Measurements from ENCODE around the gene PAK1. TPM values are rescaled to one million over a fixed set of nuclear protein-coding genes. Genes with fewer than 3 reads are reported as not detected.

The PAK1 gene
- total and polyA plus RNA-seq, 2 of the 4 experiments (the other 2 are of a cell fraction), result 34.3 to 60.6 TPM

- Histone ChIP-seq H3K4me2 (ENCODE audit: low read depth, low read length) (no peak overlapping the region), H2BK120ac (ENCODE audit: low read depth, low read length) (no peak overlapping the region), H2AFZ (replicated peaks; ENCODE audit: low read length, poor library complexity) (no peak overlapping the region), H3K27me3 (ENCODE audit: control insufficient read depth, insufficient read depth, low read length) (peaks cover 15% of the 10 kb centered on the region), H3K4me3 (ENCODE audit: insufficient read depth, low read depth, low read length) (no peak overlapping the region), H3K9ac (ENCODE audit: low read depth, low read length) (no peak overlapping the region), H3K36me3 (ENCODE audit: control insufficient read depth, insufficient read depth, low read length) (no peaks in the 10 kb centered on the region), H3K56ac (ENCODE audit: extremely low read depth, insufficient read depth, low read length) (no peak overlapping the region), H4K20me1 (ENCODE audit: insufficient read depth, low read length) (no peaks in the 10 kb centered on the region), H2BK5ac (ENCODE audit: low read depth, low read length, poor library complexity, severe bottlenecking) (no peak overlapping the region), H3K14ac (replicated peaks; ENCODE audit: low read depth, low read length) (no peak overlapping the region), H3K4ac (ENCODE audit: low read depth, low read length) (no peak overlapping the region), H3K9me3 (ENCODE audit: control insufficient read depth, insufficient read depth, low read length) (no peaks in the 10 kb centered on the region), H2BK20ac (ENCODE audit: low read depth, low read length) (no peak overlapping the region), H3K23ac (ENCODE audit: low read depth, low read length) (no peak overlapping the region), H4K8ac (ENCODE audit: low read depth in 2 of 2, low read length in 2 of 2) (no peak overlapping the region), H2BK15ac (ENCODE audit: low read depth, low read length) (no peak overlapping the region), H2AK5ac (ENCODE audit: low read depth, low read length) (no peak overlapping the region), H3K79me1 (ENCODE audit: low read depth in 1 of 2, low read length in 2 of 2) (no peaks in the 10 kb centered on the region), H2AK9ac (replicated peaks; ENCODE audit: low read depth, low read length, poor library complexity) (no peak overlapping the region), H4K91ac (ENCODE audit: insufficient read depth, low read depth, low read length) (no peak overlapping the region), H3K18ac (ENCODE audit: low read depth, low read length) (no peak overlapping the region), H3K9me1 (ENCODE audit: insufficient read depth, low read length) (no peaks in the 10 kb centered on the region), H3K4me1 (ENCODE audit: control insufficient read depth, insufficient read depth, low read length) (no peaks in the 10 kb centered on the region), H3K27ac (ENCODE audit: insufficient read depth, low read length) (no peak overlapping the region), H4K5ac (ENCODE audit: low read depth, low read length) (no peak overlapping the region)
- no peak for DNase-seq
- dilution Hi-C loops (cut with HindIII; ENCODE audit: low sequenced_read_pairs, unreplicated experiment), result no loop called here
- intact Hi-C loops (cut with micrococcal nuclease), result no loop called here
- in situ Hi-C loops (cut with MboI; ENCODE audit: low sequenced_read_pairs), result no loop called here
- CTCF ChIA-PET, result no interaction called here
- no peak for ATAC-seq (ENCODE audit: low read depth)
- no CpG with 5 or more reads among the region's 1 CpG for WGBS, 2 experiments (ENCODE audit: extremely low coverage in 2 of 2, insufficient read length in 1 of 2)
- TF ChIP-seq RAD21 (IDR thresholded peaks at IDR 0.05; ENCODE audit: low read length), result no peak
- no peak for TF ChIP-seq RCOR1 (IDR thresholded peaks at IDR 0.05; ENCODE audit: insufficient replicate concordance, low read length)
- no peak for TF ChIP-seq MAFK (IDR thresholded peaks at IDR 0.05; ENCODE audit: low read depth, low read length)
- no peak for TF ChIP-seq MXI1 (IDR thresholded peaks at IDR 0.05; ENCODE audit: borderline replicate concordance, low read depth, low read length)
- TF ChIP-seq POLR2A (IDR thresholded peaks at IDR 0.05; ENCODE audit: low read depth, low read length), result no peak
- no peak for TF ChIP-seq RFX5 (IDR thresholded peaks at IDR 0.05; ENCODE audit: low read depth, low read length)
- no peak for TF ChIP-seq BHLHE40 (IDR thresholded peaks at IDR 0.05; ENCODE audit: low read depth, low read length)
- no peak for TF ChIP-seq FOS (IDR thresholded peaks at IDR 0.05; ENCODE audit: low read depth, low read length)
- TF ChIP-seq MAZ (IDR thresholded peaks at IDR 0.05; ENCODE audit: borderline replicate concordance, low read depth, low read length), result no peak
- TF ChIP-seq USF2 (IDR thresholded peaks at IDR 0.05; ENCODE audit: low read depth, low read length), result no peak
- TF ChIP-seq CTCF (conservative IDR thresholded peaks at IDR 0.05; ENCODE audit: low read depth, low read length), result no peak
- no peak for TF ChIP-seq CHD1 (IDR thresholded peaks at IDR 0.05; ENCODE audit: low read depth, low read length)
- no peak for TF ChIP-seq ELK1 (IDR thresholded peaks at IDR 0.05; ENCODE audit: borderline replicate concordance, low read depth, low read length)
- TF ChIP-seq SMC3 (IDR thresholded peaks at IDR 0.05; ENCODE audit: low read depth, low read length), result no peak
- TF ChIP-seq CEBPB (IDR thresholded peaks at IDR 0.05; ENCODE audit: low read depth, low read length), result no peak
- TF ChIP-seq NFE2L2 (IDR thresholded peaks at IDR 0.05; ENCODE audit: low read depth, low read length), result no peak
- POLR2A ChIA-PET (ENCODE audit: unreplicated experiment), result no interaction called here
- BruUV-seq (replicated peaks), result no TSS peak
These were observed 21.6 kb upstream of the PAK1 start for GRCh38 chr11:77495526-77495925.

Measured in IMR-90 (cell line).